HepG2 (cell line): Measurements from ENCODE around the gene OPRL1. TPM values are rescaled to one million over a fixed set of nuclear protein-coding genes. Genes with fewer than 3 reads are reported as not detected.

Source experiments
- ARNT2 ChIP-seq: sonication (generic); formaldehyde crosslinking; IDR thresholded peaks from 2 replicates; pipeline ENCODE4 v1.8.0; 2022; ENCODE audit warnings: mild to moderate bottlenecking, low read depth, missing genetic modification reagents, moderate library complexity
- CAMTA2 ChIP-seq: sonication (generic); formaldehyde crosslinking; IDR thresholded peaks from 2 replicates; pipeline ENCODE4 v1.4.0; 2020; ENCODE audit warnings: mild to moderate bottlenecking, missing genetic modification reagents, borderline replicate concordance
- CREB1 ChIP-seq, 2 experiments: fragments of 450-650 bp in 1 of 2; IDR thresholded peaks; 2 replicates each; pipeline ENCODE4 v1.6.1; 2016 to 2017; ENCODE audit warnings: control low read depth in 1 of 2, mild to moderate bottlenecking in 1 of 2, missing compliant biosample characterization in 1 of 2, missing genetic modification characterization in 1 of 2
- FOXK1 ChIP-seq: sonication (generic); formaldehyde crosslinking; IDR thresholded peaks from 2 replicates; pipeline ENCODE4 v1.4.0; 2020; ENCODE audit warnings: low read depth, missing genetic modification reagents, borderline replicate concordance
- JUN ChIP-seq: sonication (generic); formaldehyde crosslinking; IDR thresholded peaks from 2 replicates; pipeline ENCODE4 v1.4.0; 2020; ENCODE audit warnings: mild to moderate bottlenecking, missing genetic modification reagents
- JUNB ChIP-seq: sonication (generic); formaldehyde crosslinking; IDR thresholded peaks from 2 replicates; pipeline ENCODE4 v1.8.0; 2022; ENCODE audit warnings: missing genetic modification reagents, mild to moderate bottlenecking, borderline replicate concordance
- KDM2A ChIP-seq: sonication (generic); formaldehyde crosslinking; IDR thresholded peaks from 2 replicates; pipeline ENCODE4 v1.4.0; 2020; ENCODE audit warnings: low read depth, missing genetic modification reagents, borderline replicate concordance
- MBD4 ChIP-seq: IDR thresholded peaks from 2 replicates; pipeline ENCODE4 v1.6.1; 2012; ENCODE audit warnings: low read length, inconsistent platforms, borderline replicate concordance
- NFIC ChIP-seq: IDR thresholded peaks from 2 replicates; pipeline ENCODE4 v1.6.1; 2012; ENCODE audit warnings: mild to moderate bottlenecking, low read length, inconsistent platforms
- PHF5A ChIP-seq: IDR thresholded peaks from one replicate; pipeline ENCODE4 v1.6.1; 2018; ENCODE audit warnings: low read depth, missing genetic modification reagents; ENCODE audit not compliant: unreplicated experiment
- PRMT3 ChIP-seq: sonication (generic); formaldehyde crosslinking; IDR thresholded peaks from 2 replicates; pipeline ENCODE4 v1.8.1; 2022; ENCODE audit warnings: low read depth, mild to moderate bottlenecking, moderate library complexity, missing genetic modification reagents, borderline replicate concordance
- REXO4 ChIP-seq: sonication (generic); formaldehyde crosslinking; IDR thresholded peaks from 2 replicates; pipeline ENCODE4 v1.8.0; 2022; ENCODE audit warnings: missing genetic modification reagents, mild to moderate bottlenecking, borderline replicate concordance
- RFXAP ChIP-seq: sonication (generic); formaldehyde crosslinking; IDR thresholded peaks from 2 replicates; pipeline ENCODE4 v1.4.0; 2020; ENCODE audit warnings: missing genetic modification reagents, borderline replicate concordance
- RORA ChIP-seq: sonication (generic); formaldehyde crosslinking; IDR thresholded peaks from 2 replicates; pipeline ENCODE4 v1.5.0; 2020; ENCODE audit warnings: mild to moderate bottlenecking, missing genetic modification reagents, moderate library complexity
- SRSF9 ChIP-seq: fragments of 200-400 bp; formaldehyde crosslinking; IDR thresholded peaks from 2 replicates; pipeline ENCODE4 v1.6.1; 2018; ENCODE audit warnings: borderline replicate concordance, mild to moderate bottlenecking, low read depth, low read length; ENCODE audit not compliant: insufficient read depth, poor library complexity, severe bottlenecking
- XBP1 ChIP-seq: sonication (generic); formaldehyde crosslinking; IDR thresholded peaks from 2 replicates; pipeline ENCODE4 v1.5.0; 2020; ENCODE audit warnings: missing genetic modification reagents
- ZBTB4 ChIP-seq: sonication (generic); formaldehyde crosslinking; IDR thresholded peaks from 2 replicates; pipeline ENCODE4 v1.4.0; 2020; ENCODE audit warnings: missing genetic modification reagents, mild to moderate bottlenecking, borderline replicate concordance
- ZBTB46 ChIP-seq: sonication (generic); formaldehyde crosslinking; IDR thresholded peaks from 2 replicates; pipeline ENCODE4 v1.4.0; 2020; ENCODE audit warnings: mild to moderate bottlenecking, missing genetic modification reagents, borderline replicate concordance
- ZEB1 ChIP-seq: IDR thresholded peaks from 2 replicates; pipeline ENCODE4 v1.6.1; 2012; ENCODE audit warnings: mild to moderate bottlenecking, low read depth, inconsistent platforms; ENCODE audit not compliant: insufficient replicate concordance
- ZKSCAN8 ChIP-seq: IDR thresholded peaks from 2 replicates; pipeline ENCODE4 v1.6.1; 2016; ENCODE audit warnings: borderline replicate concordance, missing genetic modification reagents, missing compliant biosample characterization
- ZNF136 ChIP-seq: sonication (generic); formaldehyde crosslinking; IDR thresholded peaks from 2 replicates; pipeline ENCODE4 v1.8.1; 2022; ENCODE audit warnings: low read depth, mild to moderate bottlenecking, moderate library complexity, missing genetic modification reagents
- ZNF550 ChIP-seq: sonication (generic); formaldehyde crosslinking; IDR thresholded peaks from 2 replicates; pipeline ENCODE4 v1.4.0; 2020; ENCODE audit warnings: mild to moderate bottlenecking, missing genetic modification reagents, borderline replicate concordance
- ZNF670 ChIP-seq: sonication (generic); formaldehyde crosslinking; IDR thresholded peaks from 2 replicates; pipeline ENCODE4 v1.8.0; 2022; ENCODE audit warnings: mild to moderate bottlenecking, missing genetic modification reagents, borderline replicate concordance
- ZNF841 ChIP-seq: sonication (generic); formaldehyde crosslinking; IDR thresholded peaks from 2 replicates; pipeline ENCODE4 v1.8.1; 2023; ENCODE audit warnings: missing genetic modification reagents, borderline replicate concordance
- ZSCAN12 ChIP-seq: sonication (generic); formaldehyde crosslinking; IDR thresholded peaks from 2 replicates; pipeline ENCODE4 v1.9.0; 2021; ENCODE audit warnings: mild to moderate bottlenecking, missing genetic modification reagents
- polyA plus RNA-seq, 8 experiments: library from polyadenylated mRNA; depleted of rRNA in 3 of 8; stranded (reverse) in 7 of 8; unstranded in 1 of 8; fragments of >200 nt; fragmentation: Illumina TruSeq in 4 of 8; extraction: Trizol in 4 of 8; gene quantifications; 2 replicates each; pipeline versions ENCODE4 v1.2.1 to v1.2.3, GENCODE V29; 2011 to 2016; ENCODE audit warnings: low read depth in 4 of 8, missing spikeins in 1 of 8, mixed read lengths in 1 of 8; ENCODE audit not compliant: insufficient read depth in 1 of 8
- total RNA-seq, 5 experiments: library from RNA; depleted of rRNA; stranded (reverse); fragments of >200 nt; fragmentation: Illumina TruSeq; extraction: Trizol; gene quantifications; 2 replicates each; pipeline ENCODE4 v1.2.3, GENCODE V29; 2016; ENCODE audit warnings: low read depth in 1 of 5

The OPRL1 gene
- total and polyA plus RNA-seq, 2 of the 13 experiments (the other 11 are each of a cell fraction or from before 2014, with no cell fraction given): 0.35 to 0.71 TPM

GRCh38 chr20:64063389-64064144 lies 16.3 kb upstream of the OPRL1 start (continued):
- no peak for TF ChIP-seq ZBTB46 (CRISPR knock-in tag)
- no peak for TF ChIP-seq ZKSCAN8 (CRISPR knock-in tag)
- TF ChIP-seq JUNB (CRISPR knock-in tag): no peak
- TF ChIP-seq ZSCAN12: peak; percentile 15; the same call in 1 of the 2 replicates
- TF ChIP-seq ARNT2: no peak
- no peak for TF ChIP-seq MBD4
- TF ChIP-seq XBP1: no peak
- TF ChIP-seq KDM2A (CRISPR knock-in tag): peak; percentile 69; the same call in 1 of the 2 replicates
- no peak for TF ChIP-seq ZNF841 (CRISPR knock-in tag)
- TF ChIP-seq FOXK1 (CRISPR knock-in tag): peak; percentile 53
- no peak for TF ChIP-seq JUN (CRISPR knock-in tag)
- no peak for TF ChIP-seq ZNF136 (CRISPR knock-in tag)
- no peak for TF ChIP-seq REXO4 (CRISPR knock-in tag)
- peak; percentile 29 for TF ChIP-seq CAMTA2
- peak; percentile 35; the same call in 1 of the 2 replicates for TF ChIP-seq PRMT3 (CRISPR knock-in tag)
- TF ChIP-seq ZNF670 (CRISPR knock-in tag): no peak; the same call in 1 of the 2 replicates
- no peak for TF ChIP-seq NFIC
- no peak for TF ChIP-seq CREB1 (IDR thresholded peaks at IDR 0.05)
- no peak for TF ChIP-seq CREB1 (CRISPR knock-in tag; IDR thresholded peaks at IDR 0.05)
- TF ChIP-seq SRSF9: no peak
- TF ChIP-seq ZBTB4: no peak
- TF ChIP-seq PHF5A: no peak
- TF ChIP-seq RORA (CRISPR knock-in tag): no peak
- no peak; the same call in 1 of the 2 replicates for TF ChIP-seq RFXAP
- TF ChIP-seq ZNF550 (CRISPR knock-in tag): no peak; the same call in 1 of the 2 replicates
- TF ChIP-seq ZEB1: no peak
